ENCODE measurements around the gene ANO8. TPM values are rescaled to one million over a fixed set of nuclear protein-coding genes. Genes with fewer than 3 reads are reported as not detected.

ANO8 gene
- polyA plus RNA-seq, 3 donors: 0.11 to 14.1 TPM; not detected in 1

- intact Hi-C loops (cut with micrococcal nuclease): loop anchor here in 1 of 2 donors (5.0 kb wide), 1 partner anchor 36 kb away; the partner anchor contains the start of gene GTPBP3
- H3K4me1 Mint-ChIP-seq: peaks cover 23% of the 10 kb centered on the region
- peaks cover 4 to 13% (median 11%) of the 10 kb centered on the region in 7 donors for H3K9me3 Mint-ChIP-seq
- peaks cover 2 to 19% of the 10 kb centered on the region in 2 donors for H3K36me3 ChIP-seq (replicated peaks in 1 of 2; ENCODE audit: control insufficient read depth in 1 of 2, insufficient read depth in 2 of 2, low read length in 2 of 2)
- H3K4me3 Mint-ChIP-seq: no peak overlapping the region
- peaks cover 34 to 35% of the 10 kb centered on the region in 2 donors for H3K4me1 ChIP-seq (ENCODE audit: control insufficient read depth in 1 of 2, insufficient read depth in 2 of 2, low read length in 2 of 2)
- H3K4me3 ChIP-seq (replicated peaks in 1 of 3; ENCODE audit: low read depth in 2 of 3, low read length in 3 of 3): no peak overlapping the region
- peaks cover 14% of the 10 kb centered on the region for H4K20me1 ChIP-seq (ENCODE audit: insufficient read depth, low read length)
- 97% methylated on average over 51 of the region's 51 CpGs for WGBS (ENCODE audit: insufficient coverage)
- no peak overlapping the region for H2AFZ ChIP-seq (ENCODE audit: insufficient read depth, low read depth, low read length, poor library complexity, severe bottlenecking)
- no peak for DNase-seq
- peaks cover 6 to 12% of the 10 kb centered on the region in 2 donors for H3K9me3 ChIP-seq (replicated peaks in 1 of 2; ENCODE audit: control insufficient read depth in 1 of 2, insufficient read depth in 1 of 2, low read length in 2 of 2)
- no peak overlapping the region for H3K27ac ChIP-seq (ENCODE audit: low read depth in 1 of 2, low read length in 2 of 2)
- H3K27me3 Mint-ChIP-seq (ENCODE audit: low read depth in 3 of 3): no peaks in the 10 kb centered on the region
- H3K27me3 ChIP-seq (ENCODE audit: control insufficient read depth in 2 of 2, insufficient read depth in 2 of 2, low read length in 2 of 2): no peaks in the 10 kb centered on the region
- no peak overlapping the region for H3K27ac Mint-ChIP-seq
- no peak overlapping the region for H3K4me2 ChIP-seq (replicated peaks; ENCODE audit: extremely low read depth, low read length, poor library complexity, severe bottlenecking)
- H3K9ac ChIP-seq (ENCODE audit: insufficient read depth, low read length, poor library complexity, severe bottlenecking): no peak overlapping the region
- peaks cover 12 to 35% of the 10 kb centered on the region in 2 donors for H3K36me3 Mint-ChIP-seq
- no peak for TF ChIP-seq CTCF (IDR thresholded peaks at IDR 0.05)
- H3K79me2 ChIP-seq (ENCODE audit: insufficient read depth, low read length): peaks cover 37% of the 10 kb centered on the region
These were observed 33.5 kb downstream of the ANO8 start for GRCh38 chr19:17300992-17301619.

GRCh38 chr19:17296976-17297375 lies 37.7 kb downstream of the ANO8 start:
- Mint-ChIP-seq H3K4me3 (no peak overlapping the region), H3K27me3 (ENCODE audit: low read depth in 3 of 3) (no peaks in the 10 kb centered on the region)
- intact Hi-C loops (cut with micrococcal nuclease): loop anchor here in 1 of 2 donors (10.0 kb wide), 1 partner anchor 88 kb away; no protein-coding TSS in a partner anchor

More at GRCh38 chr19:17296976-17297375, 37.7 kb downstream of the ANO8 start:
- peaks cover 27% of the 10 kb centered on the region for H3K79me2 ChIP-seq (ENCODE audit: insufficient read depth, low read length)
- no peaks in the 10 kb centered on the region for H3K27me3 ChIP-seq (ENCODE audit: control insufficient read depth in 2 of 2, insufficient read depth in 2 of 2, low read length in 2 of 2)
- peaks cover 18 to 46% of the 10 kb centered on the region in 2 donors for H3K36me3 Mint-ChIP-seq
- H3K9me3 Mint-ChIP-seq: peaks cover 4 to 14% (median 12%) of the 10 kb centered on the region in 7 donors
- no peak for TF ChIP-seq CTCF (IDR thresholded peaks at IDR 0.05)
- no peak for DNase-seq
- H3K9ac ChIP-seq (ENCODE audit: insufficient read depth, low read length, poor library complexity, severe bottlenecking): no peak overlapping the region
- peaks cover 9% of the 10 kb centered on the region for H3K4me1 Mint-ChIP-seq
- H3K4me2 ChIP-seq (replicated peaks; ENCODE audit: extremely low read depth, low read length, poor library complexity, severe bottlenecking): no peak overlapping the region
- H3K36me3 ChIP-seq (replicated peaks in 1 of 2; ENCODE audit: control insufficient read depth in 1 of 2, insufficient read depth in 2 of 2, low read length in 2 of 2): peaks cover 14 to 27% of the 10 kb centered on the region in 2 donors
- H3K9me3 ChIP-seq (replicated peaks in 1 of 2; ENCODE audit: control insufficient read depth in 1 of 2, insufficient read depth in 1 of 2, low read length in 2 of 2): peaks cover 6 to 12% of the 10 kb centered on the region in 2 donors
- H2AFZ ChIP-seq (ENCODE audit: insufficient read depth, low read depth, low read length, poor library complexity, severe bottlenecking): no peak overlapping the region
- H3K27ac ChIP-seq (ENCODE audit: low read depth in 1 of 2, low read length in 2 of 2): no peak overlapping the region
- H4K20me1 ChIP-seq (ENCODE audit: insufficient read depth, low read length): peaks cover 8% of the 10 kb centered on the region
- H3K4me1 ChIP-seq (ENCODE audit: control insufficient read depth in 1 of 2, insufficient read depth in 2 of 2, low read length in 2 of 2): peaks cover 9% of the 10 kb centered on the region in 2 donors
- H3K4me3 ChIP-seq (replicated peaks in 1 of 3; ENCODE audit: low read depth in 2 of 3, low read length in 3 of 3): no peak overlapping the region
- peak overlapping the region in 1 of 7 donors; percentile 7 for H3K27ac Mint-ChIP-seq
- WGBS (ENCODE audit: insufficient coverage): 100% methylated on average over 1 of the region's 6 CpGs

Data from CD14-positive monocyte (primary cell).